Measurements from ENCODE around the gene CD74. TPM values are rescaled to one million over a fixed set of nuclear protein-coding genes. Genes with fewer than 3 reads are reported as not detected.

CD74 gene
- total RNA-seq, 1 donor from 2014 or later: not detected

DNA sequence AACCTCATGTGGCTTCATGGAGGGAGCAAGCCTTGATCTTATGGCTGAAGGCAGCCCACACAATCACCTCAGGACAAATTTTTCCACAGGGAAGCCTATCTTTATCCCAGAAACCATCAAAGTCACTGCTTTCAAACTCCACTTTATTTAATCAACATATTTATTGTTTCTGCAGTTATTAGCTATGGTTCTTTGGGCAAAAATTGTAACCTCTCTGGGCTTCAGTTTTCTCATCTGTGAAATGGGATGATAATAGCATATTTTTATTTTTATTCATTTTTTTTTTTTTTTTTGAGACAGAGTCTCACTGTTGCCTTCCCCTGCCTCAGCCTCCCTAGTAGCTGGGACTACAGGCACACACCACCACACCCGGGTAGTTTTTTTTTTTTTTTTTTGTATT is 38.9 kb upstream of the CD74 start:
- no peak for DNase-seq (ENCODE audit: extremely low spot score, unreplicated experiment)
- no peak for TF ChIP-seq CTCF (IDR thresholded peaks at IDR 0.05)
- peaks cover 5% of the 10 kb centered on the region for H3K9me3 Mint-ChIP-seq (ENCODE audit: unreplicated experiment)
- peaks cover 19% of the 10 kb centered on the region for H3K36me3 Mint-ChIP-seq (ENCODE audit: unreplicated experiment)
- no peak overlapping the region for H3K27ac Mint-ChIP-seq (ENCODE audit: unreplicated experiment)
- H3K4me1 Mint-ChIP-seq (ENCODE audit: unreplicated experiment): peaks cover 21% of the 10 kb centered on the region
- no peak overlapping the region for H3K4me3 Mint-ChIP-seq (ENCODE audit: unreplicated experiment)
- no peaks in the 10 kb centered on the region for H3K27me3 Mint-ChIP-seq (ENCODE audit: unreplicated experiment)

GRCh38 chr5:150449517-150450339 is 37.0 kb upstream of the CD74 start, which contains the start of gene RPS14:
RPS14 (minus strand) TSS chr5:150449739; CDS start chr5:150447733, 2,006 bp downstream.
- H3K4me1 Mint-ChIP-seq (ENCODE audit: unreplicated experiment): peaks cover 21% of the 10 kb centered on the region
- H3K36me3 Mint-ChIP-seq (ENCODE audit: unreplicated experiment): peaks cover 31% of the 10 kb centered on the region
- H3K9me3 Mint-ChIP-seq (ENCODE audit: unreplicated experiment): peaks cover 5% of the 10 kb centered on the region
- no peaks in the 10 kb centered on the region for H3K27me3 Mint-ChIP-seq (ENCODE audit: unreplicated experiment)
- peak within 1 kb of the TSS; percentile 90 for H3K4me3 Mint-ChIP-seq (ENCODE audit: unreplicated experiment)
- peak; percentile 97 for DNase-seq (ENCODE audit: extremely low spot score, unreplicated experiment)
- peak within 1 kb of the TSS; percentile 100 for H3K27ac Mint-ChIP-seq (ENCODE audit: unreplicated experiment)
- peak; percentile 92 for TF ChIP-seq CTCF (IDR thresholded peaks at IDR 0.05)

DNA sequence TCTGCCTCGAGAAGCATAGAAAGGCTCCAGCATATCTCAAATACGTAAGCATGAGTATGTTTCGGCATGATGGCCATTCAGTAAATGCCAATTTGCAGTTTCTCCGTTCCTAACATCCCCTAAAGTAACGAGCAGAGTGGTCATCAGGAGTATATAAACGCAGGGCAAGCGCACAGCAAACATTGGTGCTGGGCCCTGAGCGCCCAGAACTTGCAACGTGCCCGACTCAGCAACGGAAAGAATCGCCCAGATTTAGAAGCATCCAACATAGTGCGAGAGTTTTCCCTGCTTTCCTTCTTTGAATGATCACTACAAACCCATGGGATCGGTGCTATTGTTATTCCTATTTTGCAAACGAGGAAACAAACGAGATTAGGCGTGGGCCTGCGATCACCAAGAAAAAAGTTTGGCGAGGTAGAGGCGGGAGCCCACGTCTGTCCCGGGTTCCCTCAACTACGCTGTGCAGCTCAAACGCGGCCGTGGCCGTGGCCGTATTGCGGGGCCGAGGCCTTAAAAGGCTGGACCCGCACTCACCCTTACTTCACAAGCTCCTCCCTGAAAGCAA is 36.3 kb upstream of the CD74 start:
- Mint-ChIP-seq H3K4me1 (ENCODE audit: unreplicated experiment) (peaks cover 21% of the 10 kb centered on the region), H3K27ac (ENCODE audit: unreplicated experiment) (peak overlapping the region; percentile 100), H3K27me3 (ENCODE audit: unreplicated experiment) (no peaks in the 10 kb centered on the region), H3K9me3 (ENCODE audit: unreplicated experiment) (peaks cover 5% of the 10 kb centered on the region), H3K4me3 (ENCODE audit: unreplicated experiment) (peak overlapping the region; percentile 90), H3K36me3 (ENCODE audit: unreplicated experiment) (peaks cover 36% of the 10 kb centered on the region)
- TF ChIP-seq CTCF (IDR thresholded peaks at IDR 0.05): no peak
- no peak for DNase-seq (ENCODE audit: extremely low spot score, unreplicated experiment)

DNA sequence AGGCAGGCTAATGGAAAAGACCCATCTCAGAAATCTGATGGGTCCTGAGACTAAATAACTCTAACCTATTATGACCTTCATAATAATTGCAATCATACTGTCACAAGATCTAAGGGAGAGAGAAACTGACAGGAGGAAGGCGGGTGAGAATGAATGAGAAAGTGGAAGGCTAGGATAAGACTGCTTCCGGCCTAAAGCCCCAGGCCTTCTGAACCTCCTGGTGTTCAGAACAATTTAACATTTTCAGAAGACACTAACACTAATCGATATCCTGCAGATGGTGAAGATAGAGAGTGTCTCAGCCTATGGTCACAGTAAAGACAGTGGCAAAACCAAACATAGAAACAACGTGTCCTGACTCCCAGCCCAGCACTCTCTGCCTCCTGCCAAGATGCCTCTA is 35.6 kb upstream of the CD74 start:
- TF ChIP-seq CTCF (IDR thresholded peaks at IDR 0.05): no peak
- Mint-ChIP-seq H3K4me3 (ENCODE audit: unreplicated experiment) (peak overlapping the region; percentile 90), H3K27me3 (ENCODE audit: unreplicated experiment) (no peaks in the 10 kb centered on the region), H3K9me3 (ENCODE audit: unreplicated experiment) (peaks cover 5% of the 10 kb centered on the region), H3K36me3 (ENCODE audit: unreplicated experiment) (peaks cover 43% of the 10 kb centered on the region), H3K4me1 (ENCODE audit: unreplicated experiment) (peaks cover 21% of the 10 kb centered on the region), H3K27ac (ENCODE audit: unreplicated experiment) (peak overlapping the region; percentile 100)
- DNase-seq (ENCODE audit: extremely low spot score, unreplicated experiment): no peak

DNA sequence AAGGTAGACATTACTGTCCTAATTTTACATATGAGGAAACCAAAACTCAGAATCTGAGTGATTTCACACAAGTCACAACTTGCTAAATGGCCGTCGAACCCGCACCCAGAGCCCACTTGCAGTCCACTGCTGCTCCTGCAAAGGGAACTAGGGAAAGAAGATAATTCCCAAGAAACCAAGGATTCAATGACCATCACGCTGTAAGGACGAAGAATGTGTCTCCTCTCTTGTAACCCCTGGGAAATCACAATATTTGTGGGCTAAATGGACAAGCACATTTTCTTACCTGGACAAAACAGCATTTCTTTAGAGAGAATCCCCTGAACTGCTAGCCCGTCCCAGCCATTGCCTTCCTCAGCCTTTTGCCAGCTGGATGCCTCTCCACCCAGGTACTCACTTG is 34.5 kb upstream of the CD74 start:
- Mint-ChIP-seq H3K4me1 (ENCODE audit: unreplicated experiment) (peaks cover 21% of the 10 kb centered on the region), H3K27me3 (ENCODE audit: unreplicated experiment) (no peaks in the 10 kb centered on the region), H3K27ac (ENCODE audit: unreplicated experiment) (peak overlapping the region; percentile 23), H3K9me3 (ENCODE audit: unreplicated experiment) (peaks cover 5% of the 10 kb centered on the region), H3K4me3 (ENCODE audit: unreplicated experiment) (no peak overlapping the region), H3K36me3 (ENCODE audit: unreplicated experiment) (peaks cover 48% of the 10 kb centered on the region)
- TF ChIP-seq CTCF (IDR thresholded peaks at IDR 0.05): no peak
- DNase-seq (ENCODE audit: extremely low spot score, unreplicated experiment): no peak

Measured in osteocyte (in vitro differentiated cells).